Uterus (tissue), 4 donors: ENCODE data around the gene CDYL. TPM values are rescaled to one million over a fixed set of nuclear protein-coding genes. Genes with fewer than 3 reads are reported as not detected.

ENCODE experiments used
- DNase-seq, 2 donors: peaks; one replicate each; pipeline ENCODE4 v3.0.0-alpha.2; 2019 to 2020
- H3K27ac ChIP-seq, 2 donors: fragments of 200-600 bp; sonication (generic); 1 replicate in 1 of 2; 2 replicates in 1 of 2; pipeline ENCODE4 v1.5.1; 2016 to 2018
- H3K27me3 ChIP-seq, 2 donors: fragments of 200-600 bp; sonication (generic); one replicate each; pipeline ENCODE4 v1.5.1; 2018 to 2019; ENCODE audit warnings: control low read depth in 1 of 2
- H3K36me3 ChIP-seq, 2 donors: fragments of 200-600 bp; sonication (generic); one replicate each; pipeline ENCODE4 v1.5.1; 2019; ENCODE audit warnings: control low read depth in 1 of 2
- H3K4me1 ChIP-seq, 2 donors: fragments of 200-600 bp; sonication (generic); one replicate each; pipeline ENCODE4 v1.5.1; 2018 to 2019; ENCODE audit warnings: control low read depth in 1 of 2
- H3K4me3 ChIP-seq, 2 donors: fragments of 200-600 bp; sonication (generic); 1 replicate in 1 of 2; 2 replicates in 1 of 2; pipeline ENCODE4 v1.5.1; 2018 to 2019; ENCODE audit warnings: mild to moderate bottlenecking in 1 of 2
- H3K9me3 ChIP-seq, 2 donors: fragments of 200-600 bp; sonication (generic); one replicate each; pipeline ENCODE4 v1.5.1; 2019; ENCODE audit warnings: control low read depth in 1 of 2
- POLR2A ChIP-seq, 2 donors: fragments of 450-650 bp; IDR thresholded peaks; one replicate each; pipeline ENCODE4 v1.6.1; 2016; ENCODE audit warnings: antibody characterized with exemption in 2 of 2, mild to moderate bottlenecking in 1 of 2, moderate library complexity in 1 of 2
- intact Hi-C: fragments of 100-400 bp; cut with DNase I; formaldehyde crosslinking; loops from one replicate; pipeline ENCODE4 v1.15.1; 2023; ENCODE audit warnings: low total_unique reads
- total RNA-seq, 4 donors: library from RNA; depleted of rRNA in 3 of 4; stranded (reverse); fragments of >200 nt in 3 of 4; gene quantifications; one replicate each; pipeline versions ENCODE4 v1.1.0 to v1.2.4, GENCODE V29; 2014 to 2023
- TF ChIP-seq, protein P1 (sequence below), 4 experiments: fragments of 200-600 bp in 2 of 4; fragments of 450-650 bp in 2 of 4; sonication (generic) in 2 of 4; IDR thresholded peaks; one replicate each; pipeline ENCODE4 v1.5.1; 2016 to 2019; ENCODE audit warnings: antibody characterized with exemption in 4 of 4, mild to moderate bottlenecking in 2 of 4, moderate library complexity in 1 of 4
- donor health status: DM: yes; HTN: yes; CAD: no.

CDYL gene
- total RNA-seq, 4 donors from 2014 or later, result 24.1 to 118 (median 42.3) TPM

DNA sequence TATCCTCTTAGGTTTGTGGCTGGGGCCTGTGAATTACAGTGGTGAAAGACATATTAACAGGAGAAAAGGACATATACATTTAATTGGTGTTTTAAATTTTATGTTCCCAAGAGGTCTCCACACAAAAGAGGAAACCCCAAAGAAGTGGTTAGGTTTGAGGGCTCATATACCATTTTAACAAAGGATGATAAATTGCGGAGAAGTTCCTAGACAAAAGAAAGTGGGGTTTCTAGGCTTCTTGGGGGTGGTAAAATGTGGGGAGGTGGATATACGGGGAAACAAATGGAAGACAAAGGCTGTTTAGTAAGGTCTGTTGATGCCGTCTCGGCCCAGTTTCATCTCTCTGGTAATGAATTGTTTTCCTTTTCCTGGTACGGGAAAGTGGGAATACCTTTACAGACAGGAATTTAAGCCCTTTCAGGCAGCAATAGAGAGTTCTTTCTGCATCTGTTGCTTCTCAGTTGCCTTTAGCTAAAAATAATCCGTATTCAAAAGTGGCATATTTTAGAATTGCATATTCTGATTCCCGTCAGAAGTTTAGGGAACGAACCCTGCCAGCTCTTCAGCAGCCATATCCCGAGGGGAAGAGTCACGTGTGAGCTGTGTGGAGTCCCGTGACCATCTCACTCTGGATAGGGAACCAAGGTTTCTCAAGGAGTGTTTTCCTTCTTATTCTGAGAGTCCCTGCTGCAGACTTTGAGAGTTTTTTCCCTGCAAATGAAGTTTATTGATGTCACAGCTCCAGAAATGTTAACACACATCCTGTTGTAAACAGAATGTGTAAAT is 123.2 kb downstream of the CDYL start:
- no peak for DNase-seq
- no peak overlapping the region for H3K4me3 ChIP-seq
- H3K36me3 ChIP-seq, result no peaks in the 10 kb centered on the region
- H3K27ac ChIP-seq, result no peak overlapping the region
- no peak for TF ChIP-seq POLR2A (IDR thresholded peaks at IDR 0.05)
- TF ChIP-seq, protein P1, sequence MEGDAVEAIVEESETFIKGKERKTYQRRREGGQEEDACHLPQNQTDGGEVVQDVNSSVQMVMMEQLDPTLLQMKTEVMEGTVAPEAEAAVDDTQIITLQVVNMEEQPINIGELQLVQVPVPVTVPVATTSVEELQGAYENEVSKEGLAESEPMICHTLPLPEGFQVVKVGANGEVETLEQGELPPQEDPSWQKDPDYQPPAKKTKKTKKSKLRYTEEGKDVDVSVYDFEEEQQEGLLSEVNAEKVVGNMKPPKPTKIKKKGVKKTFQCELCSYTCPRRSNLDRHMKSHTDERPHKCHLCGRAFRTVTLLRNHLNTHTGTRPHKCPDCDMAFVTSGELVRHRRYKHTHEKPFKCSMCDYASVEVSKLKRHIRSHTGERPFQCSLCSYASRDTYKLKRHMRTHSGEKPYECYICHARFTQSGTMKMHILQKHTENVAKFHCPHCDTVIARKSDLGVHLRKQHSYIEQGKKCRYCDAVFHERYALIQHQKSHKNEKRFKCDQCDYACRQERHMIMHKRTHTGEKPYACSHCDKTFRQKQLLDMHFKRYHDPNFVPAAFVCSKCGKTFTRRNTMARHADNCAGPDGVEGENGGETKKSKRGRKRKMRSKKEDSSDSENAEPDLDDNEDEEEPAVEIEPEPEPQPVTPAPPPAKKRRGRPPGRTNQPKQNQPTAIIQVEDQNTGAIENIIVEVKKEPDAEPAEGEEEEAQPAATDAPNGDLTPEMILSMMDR (IDR thresholded peaks at IDR 0.05), result no peak
- no peaks in the 10 kb centered on the region for H3K4me1 ChIP-seq
- intact Hi-C loops, result loop anchor here (10.0 kb wide), 1 partner anchor 125 kb away; the partner anchor contains the start of gene CDYL
- no peaks in the 10 kb centered on the region for H3K27me3 ChIP-seq
- H3K9me3 ChIP-seq, result peaks cover 0 to 7% of the 10 kb centered on the region in 2 donors

DNA sequence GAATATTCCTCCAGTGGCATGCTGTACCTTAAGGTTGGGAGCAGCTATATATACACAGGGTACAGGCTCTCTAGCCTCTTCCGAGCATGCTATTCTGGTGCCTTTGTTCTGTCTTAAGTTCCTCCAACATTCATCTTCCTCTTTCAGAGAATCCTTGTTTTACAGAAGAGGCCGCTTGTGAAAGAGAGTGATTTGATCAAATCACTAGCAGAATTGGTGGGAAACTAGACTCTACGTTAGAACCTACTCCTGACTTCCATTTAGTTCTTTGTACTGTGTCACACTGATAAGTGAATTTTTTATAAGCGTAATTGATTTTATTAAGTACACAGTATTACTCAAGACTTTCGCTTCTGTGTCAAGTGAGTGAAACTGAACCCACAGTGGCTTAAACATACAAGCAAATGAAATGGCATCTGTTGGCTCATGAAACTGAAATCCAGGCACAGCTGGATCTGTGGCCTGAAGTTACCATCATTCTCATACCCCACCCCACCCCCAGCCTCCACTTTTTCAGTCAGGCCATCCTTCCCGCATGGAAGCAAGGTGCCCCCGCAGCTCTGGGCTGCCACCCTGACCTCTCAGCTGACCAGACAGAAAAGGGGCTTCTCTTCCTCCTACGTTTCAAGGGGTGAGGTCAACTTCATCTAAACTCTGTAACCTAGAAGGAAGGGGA is 125.3 kb downstream of the CDYL start:
- TF ChIP-seq POLR2A (IDR thresholded peaks at IDR 0.05), result no peak
- TF ChIP-seq, protein P1 (IDR thresholded peaks at IDR 0.05), result no peak
- H3K4me3 ChIP-seq, result no peak overlapping the region
- peaks cover 5 to 9% of the 10 kb centered on the region in 2 donors for H3K4me1 ChIP-seq
- intact Hi-C loops, result loop anchor here (10.0 kb wide), 1 partner anchor 127 kb away; the partner anchor contains the start of gene CDYL
- no peaks in the 10 kb centered on the region for H3K27me3 ChIP-seq
- H3K9me3 ChIP-seq, result peaks cover 0 to 7% of the 10 kb centered on the region in 2 donors
- no peaks in the 10 kb centered on the region for H3K36me3 ChIP-seq
- peak overlapping the region in 1 of 2 donors; percentile 8 for H3K27ac ChIP-seq
- DNase-seq, result no peak

DNA sequence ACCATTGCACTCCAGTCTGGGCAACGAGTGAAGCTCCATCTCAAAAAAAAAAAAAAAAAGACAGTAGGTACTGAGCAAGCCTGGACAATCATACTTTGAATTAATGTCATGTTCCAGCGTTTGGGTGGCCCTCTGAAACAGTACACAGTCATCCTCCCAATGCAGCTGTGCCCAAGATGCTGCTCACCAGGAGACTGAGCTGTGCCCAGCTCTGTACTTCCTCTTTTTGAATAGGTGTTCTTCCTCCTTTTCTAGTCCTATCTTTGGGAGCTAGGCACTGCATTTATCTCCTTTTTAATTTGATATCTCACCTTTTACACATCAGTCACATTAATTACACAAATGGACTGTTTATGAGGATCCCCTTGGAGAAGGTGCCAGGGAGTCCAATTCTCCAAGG is 126.2 kb downstream of the CDYL start:
- H3K4me1 ChIP-seq, result peaks cover 5 to 9% of the 10 kb centered on the region in 2 donors
- no peak for DNase-seq
- H3K27ac ChIP-seq, result peak overlapping the region in 1 of 2 donors; percentile 77
- no peaks in the 10 kb centered on the region for H3K27me3 ChIP-seq
- intact Hi-C loops, result loop anchor here (10.0 kb wide), 1 partner anchor 128 kb away; the partner anchor contains the start of gene CDYL
- no peak overlapping the region for H3K4me3 ChIP-seq
- TF ChIP-seq POLR2A (IDR thresholded peaks at IDR 0.05), result no peak
- TF ChIP-seq, protein P1 (IDR thresholded peaks at IDR 0.05), result no peak
- no peaks in the 10 kb centered on the region for H3K36me3 ChIP-seq
- H3K9me3 ChIP-seq, result peaks cover 0 to 7% of the 10 kb centered on the region in 2 donors

DNA sequence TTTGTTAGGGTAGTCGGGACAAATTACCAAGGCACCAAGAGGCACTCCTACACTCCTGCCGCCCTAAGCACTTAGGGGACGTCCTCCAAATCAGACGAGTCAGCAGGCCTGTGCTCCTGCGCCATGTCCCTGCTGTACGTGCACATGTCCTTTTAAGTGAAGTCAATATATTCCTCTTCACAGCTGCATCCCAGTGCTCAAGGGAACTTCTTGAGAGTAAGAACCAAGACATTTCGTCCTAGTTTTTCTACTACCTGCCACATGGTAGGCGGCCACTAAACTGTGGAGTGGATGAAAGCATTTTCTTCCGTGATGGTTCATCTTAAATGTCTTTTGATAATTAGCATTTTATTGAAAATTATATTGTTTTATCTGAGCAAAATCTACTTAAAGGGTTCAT is 126.9 kb downstream of the CDYL start:
- no peaks in the 10 kb centered on the region for H3K27me3 ChIP-seq
- peak overlapping the region; percentile 77 to 84 for H3K27ac ChIP-seq
- no peaks in the 10 kb centered on the region for H3K36me3 ChIP-seq
- H3K9me3 ChIP-seq, result peaks cover 0 to 7% of the 10 kb centered on the region in 2 donors
- DNase-seq, result no peak
- intact Hi-C loops, result loop anchor here (10.0 kb wide), 1 partner anchor 128 kb away; the partner anchor contains the start of gene CDYL
- peaks cover 5 to 9% of the 10 kb centered on the region in 2 donors for H3K4me1 ChIP-seq
- no peak for TF ChIP-seq POLR2A (IDR thresholded peaks at IDR 0.05)
- TF ChIP-seq, protein P1 (IDR thresholded peaks at IDR 0.05), result no peak
- H3K4me3 ChIP-seq, result no peak overlapping the region
